H1 (cell line): ENCODE measurements around the gene SEMA4C.

Experiments
- BRCA1 ChIP-seq: IDR thresholded peaks from 2 replicates; pipeline ENCODE4 v1.6.1; 2012; ENCODE audit warnings: low read depth, low read length, improper control_type of control experiment
- CHD1 ChIP-seq: IDR thresholded peaks from 2 replicates; pipeline ENCODE4 v1.6.1; 2012; ENCODE audit warnings: low read depth, low read length, improper control_type of control experiment
- CREB1 ChIP-seq: IDR thresholded peaks from 2 replicates; pipeline ENCODE4 v1.6.1; 2012; ENCODE audit warnings: inconsistent platforms
- CTCF ChIP-seq, 3 experiments: IDR thresholded peaks; 1 replicate in 2 of 3; 2 replicates in 1 of 3; pipeline versions ENCODE4 v1.5.1 to v1.6.1; 2011; ENCODE audit warnings: low read length in 3 of 3, mild to moderate bottlenecking in 3 of 3, inconsistent platforms in 2 of 3, low read depth in 1 of 3, moderate library complexity in 1 of 3; ENCODE audit not compliant: insufficient read depth in 1 of 3; ENCODE audit errors: control extremely low read depth in 1 of 3
- EP300 ChIP-seq, 2 experiments: IDR thresholded peaks; 1 replicate in 1 of 2; 2 replicates in 1 of 2; pipeline ENCODE4 v1.6.1; 2011 to 2012; ENCODE audit warnings: low read depth in 2 of 2, low read length in 2 of 2, mild to moderate bottlenecking in 2 of 2, borderline replicate concordance in 1 of 2, inconsistent platforms in 1 of 2, moderate library complexity in 1 of 2
- EZH2 ChIP-seq: fragments of 200-600 bp; sonication (generic); IDR thresholded peaks from 2 replicates; pipeline ENCODE4 v1.7.1; 2012; ENCODE audit warnings: low read depth, mild to moderate bottlenecking, moderate library complexity, low read length, inconsistent platforms; ENCODE audit not compliant: severe bottlenecking
- NRF1 ChIP-seq: IDR thresholded peaks from 2 replicates; pipeline ENCODE4 v1.6.1; 2011; ENCODE audit warnings: mild to moderate bottlenecking, low read depth, low read length, improper control_type of control experiment
- POLR2A ChIP-seq, 2 experiments: IDR thresholded peaks; 1 replicate in 1 of 2; 2 replicates in 1 of 2; pipeline ENCODE4 v1.6.1; 2011; ENCODE audit warnings: low read depth in 2 of 2, low read length in 2 of 2, mild to moderate bottlenecking in 2 of 2; ENCODE audit errors: control extremely low read depth in 1 of 2
- RBBP5 ChIP-seq: IDR thresholded peaks from 2 replicates; pipeline ENCODE4 v1.7.1; 2012; ENCODE audit warnings: low read depth, mild to moderate bottlenecking, inconsistent platforms, low read length, moderate library complexity, borderline replicate concordance
- RNF2 ChIP-seq: fragments of 200-900, 300-1000 bp; sonication (generic); IDR thresholded peaks from 2 replicates; pipeline ENCODE4 v1.7.1; 2016; ENCODE audit warnings: borderline replicate concordance, low read depth, mild to moderate bottlenecking, antibody characterized with exemption, low read length; ENCODE audit not compliant: poor library complexity, severe bottlenecking; ENCODE audit errors: missing control alignments
- RXRA ChIP-seq: IDR thresholded peaks from 2 replicates; pipeline ENCODE4 v1.6.1; 2011; ENCODE audit warnings: low read depth, mild to moderate bottlenecking, low read length, moderate library complexity; ENCODE audit not compliant: insufficient read depth
- SRF ChIP-seq: IDR thresholded peaks from 2 replicates; pipeline ENCODE4 v1.6.1; 2011; ENCODE audit warnings: mild to moderate bottlenecking, low read depth, low read length, moderate library complexity
- TBP ChIP-seq: IDR thresholded peaks from 2 replicates; pipeline ENCODE4 v1.6.1; 2011; ENCODE audit warnings: low read depth, low read length, improper control_type of control experiment

- TF ChIP-seq CTCF (IDR thresholded peaks at IDR 0.05; ENCODE audit: control extremely low read depth in 1 of 3, insufficient read depth in 1 of 3, low read depth in 1 of 3, low read length in 3 of 3) (no peak), EP300 (IDR thresholded peaks at IDR 0.05; ENCODE audit: borderline replicate concordance in 1 of 2, low read depth in 2 of 2, low read length in 2 of 2) (no peak), NRF1 (no peak), EZH2 (no peak), BRCA1 (no peak), POLR2A (IDR thresholded peaks at IDR 0.05; ENCODE audit: control extremely low read depth in 1 of 2, low read depth in 2 of 2, low read length in 2 of 2) (no peak), RXRA (no peak), CHD1 (no peak), SRF (no peak), RBBP5 (no peak), RNF2 (no peak), TBP (no peak), CREB1 (no peak)
These were observed 3.3 kb downstream of the SEMA4C start for GRCh38 chr2:96866586-96866985.
